ENCODE measurements around the gene GJC1. TPM values are rescaled to one million over a fixed set of nuclear protein-coding genes. Genes with fewer than 3 reads are reported as not detected.
A peak's percentile ranks its signal among the peaks of the same experiment; 100 is the strongest.

GJC1 gene
- total RNA-seq, 6 experiments from 2014 or later: 47.3 to 71.3 (median 59.3) TPM

GRCh38 chr17:44832805-44833204 lies 2.7 kb upstream of the GJC1 start:
- TF ChIP-seq CTCF (IDR thresholded peaks at IDR 0.05): 0 out of 2 replicates have a peak, but pooled peaks have one; percentile 25
- Mint-ChIP-seq H3K36me3 (ENCODE audit: low read depth) (peaks cover 6% of the 10 kb centered on the region; the same call in 1 of the 2 replicates), H3K9me3 (no peaks in the 10 kb centered on the region), H3K4me3 (no peak overlapping the region), H3K27me3 (ENCODE audit: insufficient read depth) (peaks cover 6% of the 10 kb centered on the region; the same call in 1 of the 2 replicates), H3K4me1 (ENCODE audit: low read depth) (peaks cover 11% of the 10 kb centered on the region), H3K27ac (no peak overlapping the region)
- no peak for DNase-seq

GRCh38 chr17:44831371-44831770 lies 1.3 kb upstream of the GJC1 start:
- H3K27me3 Mint-ChIP-seq (ENCODE audit: insufficient read depth): peaks cover 5% of the 10 kb centered on the region; the same call in 1 of the 2 replicates
- no peaks in the 10 kb centered on the region for H3K9me3 Mint-ChIP-seq
- DNase-seq: no peak
- no peak overlapping the region for H3K27ac Mint-ChIP-seq
- peaks cover 26% of the 10 kb centered on the region for H3K4me1 Mint-ChIP-seq (ENCODE audit: low read depth)
- H3K4me3 Mint-ChIP-seq: no peak overlapping the region; the same call in 1 of the 2 replicates
- peaks cover 17% of the 10 kb centered on the region for H3K36me3 Mint-ChIP-seq (ENCODE audit: low read depth)
- no peak for TF ChIP-seq CTCF (IDR thresholded peaks at IDR 0.05)

DNA sequence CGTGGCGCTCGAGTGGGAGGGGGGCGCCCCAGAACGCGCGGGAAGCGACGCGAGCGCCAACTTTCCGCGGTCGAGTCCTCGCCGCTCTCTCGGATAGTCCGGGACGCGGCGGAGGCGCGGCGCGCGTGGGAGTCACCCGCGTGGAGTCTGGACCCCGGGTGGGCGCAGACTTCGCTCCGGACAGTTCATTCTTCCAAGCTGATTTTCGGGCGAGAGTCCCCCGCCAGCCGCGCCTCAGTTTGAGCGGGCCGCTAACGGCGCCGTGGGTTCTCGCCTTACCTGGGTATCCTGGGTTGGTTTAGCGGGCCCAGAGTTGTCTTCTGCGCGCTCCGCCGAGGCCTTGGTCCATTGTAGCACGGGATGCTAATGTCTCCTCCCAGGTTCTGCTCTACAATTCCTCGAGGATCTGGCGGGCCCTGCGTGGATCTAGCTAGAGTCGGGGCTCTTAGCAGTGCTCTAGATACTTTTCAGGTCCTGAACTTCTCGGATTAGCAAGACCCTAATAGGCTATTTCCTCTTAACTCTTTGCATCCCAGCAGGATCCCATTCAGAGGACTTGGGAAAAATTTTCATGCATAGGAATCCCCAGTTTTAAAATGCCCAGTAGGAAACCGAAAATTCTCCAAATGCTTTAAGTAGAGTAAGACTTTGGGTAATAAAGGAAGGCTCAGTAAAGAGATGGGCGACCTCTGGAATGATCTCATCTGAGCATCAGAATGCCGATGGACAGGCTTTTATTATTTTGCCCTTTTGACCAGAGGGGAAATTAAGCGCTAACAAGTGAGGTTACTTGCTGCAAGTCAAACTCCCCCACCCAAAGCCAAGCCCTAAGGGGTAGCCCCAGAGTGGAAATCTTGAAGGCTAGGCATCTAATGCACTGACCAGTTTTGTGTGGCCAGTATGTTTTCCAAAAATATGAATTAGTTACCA lies 537 bp upstream of the GJC1 start:
- peak overlapping the region; percentile 91 for H3K4me3 Mint-ChIP-seq
- H3K4me1 Mint-ChIP-seq (ENCODE audit: low read depth): peaks cover 28% of the 10 kb centered on the region
- H3K27ac Mint-ChIP-seq: peak overlapping the region; percentile 88
- no peak for DNase-seq
- peaks cover 17% of the 10 kb centered on the region for H3K36me3 Mint-ChIP-seq (ENCODE audit: low read depth)
- H3K27me3 Mint-ChIP-seq (ENCODE audit: insufficient read depth): peaks cover 5% of the 10 kb centered on the region; the same call in 1 of the 2 replicates
- H3K9me3 Mint-ChIP-seq: no peaks in the 10 kb centered on the region
- TF ChIP-seq CTCF (IDR thresholded peaks at IDR 0.05): no peak

DNA sequence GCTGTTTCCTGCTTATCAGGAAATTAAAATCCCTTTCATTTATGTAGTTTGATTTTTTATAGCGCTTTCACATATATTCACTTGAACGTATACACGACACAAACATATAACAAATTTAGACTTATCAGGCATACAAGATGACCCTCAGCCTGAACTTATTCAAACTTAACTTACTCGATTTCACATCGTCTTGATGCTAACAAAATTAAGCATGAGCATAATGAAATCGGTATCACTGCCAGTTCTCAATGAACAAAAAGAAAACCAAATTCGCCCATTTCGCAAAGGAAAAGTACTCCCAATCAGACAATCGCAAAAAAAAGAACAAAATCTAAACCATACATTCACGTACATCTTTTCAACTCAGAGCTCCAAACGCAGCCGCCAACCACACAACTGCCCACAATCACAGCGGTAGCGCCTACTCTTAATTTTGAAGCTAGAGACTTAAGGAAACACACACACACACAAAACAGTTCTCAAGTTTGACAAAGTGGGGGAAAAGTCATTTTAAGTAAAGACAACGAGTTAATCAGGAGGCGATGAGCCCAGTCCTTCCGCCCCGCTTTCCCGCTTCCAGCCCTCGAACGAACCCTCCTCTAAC lies 1.1 kb downstream of the GJC1 start:
- Mint-ChIP-seq H3K9me3 (no peaks in the 10 kb centered on the region), H3K27ac (peak overlapping the region; percentile 85), H3K4me3 (peak overlapping the region; percentile 94), H3K36me3 (ENCODE audit: low read depth) (peaks cover 21% of the 10 kb centered on the region), H3K27me3 (ENCODE audit: insufficient read depth) (peaks cover 3% of the 10 kb centered on the region; the same call in 1 of the 2 replicates), H3K4me1 (ENCODE audit: low read depth) (peaks cover 34% of the 10 kb centered on the region)
- no peak for TF ChIP-seq CTCF (IDR thresholded peaks at IDR 0.05)
- DNase-seq: no peak

GRCh38 chr17:44827863-44828262 lies 2.2 kb downstream of the GJC1 start:
- Mint-ChIP-seq H3K27me3 (ENCODE audit: insufficient read depth) (peaks cover 3% of the 10 kb centered on the region), H3K27ac (peak overlapping the region; percentile 85), H3K4me3 (peak overlapping the region; percentile 94), H3K36me3 (ENCODE audit: low read depth) (peaks cover 21% of the 10 kb centered on the region), H3K9me3 (no peaks in the 10 kb centered on the region), H3K4me1 (ENCODE audit: low read depth) (peaks cover 44% of the 10 kb centered on the region)
- TF ChIP-seq CTCF (IDR thresholded peaks at IDR 0.05): no peak
- DNase-seq: no peak

Data from HFFc6 (cell line).